ENCODE data around the gene SLC22A7.

DNA sequence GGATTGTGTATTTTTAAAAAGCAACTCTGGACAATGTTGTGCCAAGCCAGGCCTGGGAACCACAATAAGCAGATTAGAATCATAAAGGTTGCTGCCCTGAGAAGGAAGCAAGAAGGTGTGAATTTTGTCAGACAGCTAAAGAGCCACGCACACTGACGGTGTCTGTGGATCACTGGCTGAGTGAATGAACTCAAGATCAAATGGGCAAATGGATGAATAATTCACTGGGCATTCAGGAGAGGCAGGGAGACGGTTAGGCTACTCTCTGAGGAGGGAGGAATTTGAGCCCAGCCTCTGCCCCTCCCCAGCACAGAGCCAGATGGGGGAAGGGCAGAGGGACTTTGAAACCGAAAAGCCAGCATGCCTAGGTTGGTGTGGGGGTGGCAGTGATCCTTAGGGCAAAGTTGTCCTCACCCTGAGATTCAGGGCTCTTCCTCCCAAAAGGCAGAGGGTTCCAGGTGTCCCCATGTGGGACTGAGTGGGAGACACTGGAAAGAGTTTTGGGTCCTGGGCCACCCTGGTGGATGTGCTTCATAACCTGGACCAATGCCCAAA, 19.5 kb upstream of the SLC22A7 start:
- TF ChIP-seq EP300 (IDR thresholded peaks at IDR 0.05) (no peak), POLR2A (IDR thresholded peaks at IDR 0.05) (no peak), POLR2AphosphoS5 (IDR thresholded peaks at IDR 0.05) (no peak)
- TF ChIP-seq, protein P1, sequence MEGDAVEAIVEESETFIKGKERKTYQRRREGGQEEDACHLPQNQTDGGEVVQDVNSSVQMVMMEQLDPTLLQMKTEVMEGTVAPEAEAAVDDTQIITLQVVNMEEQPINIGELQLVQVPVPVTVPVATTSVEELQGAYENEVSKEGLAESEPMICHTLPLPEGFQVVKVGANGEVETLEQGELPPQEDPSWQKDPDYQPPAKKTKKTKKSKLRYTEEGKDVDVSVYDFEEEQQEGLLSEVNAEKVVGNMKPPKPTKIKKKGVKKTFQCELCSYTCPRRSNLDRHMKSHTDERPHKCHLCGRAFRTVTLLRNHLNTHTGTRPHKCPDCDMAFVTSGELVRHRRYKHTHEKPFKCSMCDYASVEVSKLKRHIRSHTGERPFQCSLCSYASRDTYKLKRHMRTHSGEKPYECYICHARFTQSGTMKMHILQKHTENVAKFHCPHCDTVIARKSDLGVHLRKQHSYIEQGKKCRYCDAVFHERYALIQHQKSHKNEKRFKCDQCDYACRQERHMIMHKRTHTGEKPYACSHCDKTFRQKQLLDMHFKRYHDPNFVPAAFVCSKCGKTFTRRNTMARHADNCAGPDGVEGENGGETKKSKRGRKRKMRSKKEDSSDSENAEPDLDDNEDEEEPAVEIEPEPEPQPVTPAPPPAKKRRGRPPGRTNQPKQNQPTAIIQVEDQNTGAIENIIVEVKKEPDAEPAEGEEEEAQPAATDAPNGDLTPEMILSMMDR (IDR thresholded peaks at IDR 0.05) = no peak
